Stimulated activated naive CD8-positive, alpha-beta T cell treated with anti-CD3 and anti-CD28 coated beads, Interleukin-15, Interleukin-2, amounts not matched to agents 100 U/mL and 50 U/mL, for 24 hours (primary cell): ENCODE data around the gene RALGAPB.
"Not testable (repeated sequence)": the region's sequence is repeated elsewhere in the genome, so short reads cannot be mapped to it uniquely, and the experiment has no call there.

Experiments
- ATAC-seq: fragments of 150-1000 bp; cut with Tn5 transposase; one replicate; pipeline ENCODE4 v1.10.0; 2021
- DNase-seq: peaks from one replicate; pipeline ENCODE4 v3.0.0; 2021

RALGAPB gene

GRCh38 chr20:38447251-38447661, 25.4 kb upstream of the RALGAPB start:
- ATAC-seq (no peak), DNase-seq (no peak)

- no peak for DNase-seq
- no peak for ATAC-seq
Measured at GRCh38 chr20:38447931-38448675, 24.5 kb upstream of the RALGAPB start.

- no peak for DNase-seq
Measured at GRCh38 chr20:38449046-38449445, 23.6 kb upstream of the RALGAPB start.

GRCh38 chr20:38450412-38450975, 22.1 kb upstream of the RALGAPB start:
- ATAC-seq (peak; percentile 41), DNase-seq (peak; percentile 57)

More at GRCh38 chr20:38449046-38449445, 23.6 kb upstream of the RALGAPB start:
- no peak for ATAC-seq

- no peak for DNase-seq
- no peak for ATAC-seq
Measured at GRCh38 chr20:38452880-38453624, 19.6 kb upstream of the RALGAPB start.

GRCh38 chr20:38453941-38454340, 18.7 kb upstream of the RALGAPB start:
- ATAC-seq = no peak
- DNase-seq = no peak

- DNase-seq = no peak
- ATAC-seq = no peak
Measured at GRCh38 chr20:38454556-38455473, 17.8 kb upstream of the RALGAPB start.

GRCh38 chr20:38458314-38458713, 14.3 kb upstream of the RALGAPB start:
- DNase-seq (no peak), ATAC-seq (no peak)

- ATAC-seq (no peak), DNase-seq (no peak)
Measured at GRCh38 chr20:38460040-38460623, 12.5 kb upstream of the RALGAPB start.

- DNase-seq, ATAC-seq: not testable (repeated sequence)
Measured at GRCh38 chr20:38460631-38461030, 12.0 kb upstream of the RALGAPB start.

- DNase-seq, ATAC-seq: not testable (repeated sequence)
Measured at GRCh38 chr20:38461167-38461566, 11.5 kb upstream of the RALGAPB start.

GRCh38 chr20:38461569-38461968, 11.1 kb upstream of the RALGAPB start:
- not testable (repeated sequence) for DNase-seq, ATAC-seq

GRCh38 chr20:38466171-38466570, 6.5 kb upstream of the RALGAPB start:
- ATAC-seq (no peak), DNase-seq (no peak)

GRCh38 chr20:38466983-38467382, 5.7 kb upstream of the RALGAPB start:
- ATAC-seq (no peak), DNase-seq (no peak)

GRCh38 chr20:38471245-38471644, 1.4 kb upstream of the RALGAPB start:
- DNase-seq (no peak), ATAC-seq (no peak)

GRCh38 chr20:38471987-38472512, 593 bp upstream of the RALGAPB start:
- ATAC-seq (no peak), DNase-seq (no peak)

- DNase-seq = no peak
- ATAC-seq = no peak
Measured at GRCh38 chr20:38473367-38473795, 738 bp downstream of the RALGAPB start.

GRCh38 chr20:38477747-38478146, 5.1 kb downstream of the RALGAPB start:
- ATAC-seq (no peak), DNase-seq (no peak)

GRCh38 chr20:38479596-38479995, 7.0 kb downstream of the RALGAPB start:
- no peak for DNase-seq
- no peak for ATAC-seq

GRCh38 chr20:38485041-38485440, 12.4 kb downstream of the RALGAPB start:
- DNase-seq (no peak), ATAC-seq (no peak)

GRCh38 chr20:38489181-38489580, 16.5 kb downstream of the RALGAPB start:
- DNase-seq = no peak
- no peak for ATAC-seq
